H1 (cell line): Measurements from ENCODE around the gene NME7. TPM values are rescaled to one million over a fixed set of nuclear protein-coding genes. Genes with fewer than 3 reads are reported as not detected.

Experiments used
- CTCF ChIA-PET: fragments of 300-600 bp; sonication (Branson Sonifier 250); formaldehyde crosslinking; loops from one replicate; lab custom pipeline; 2021; ENCODE audit not compliant: partially characterized antibody; lab: Charles Lee
- POLR2A ChIA-PET: fragments of 300-600 bp; sonication (Branson Sonifier 250); formaldehyde crosslinking; loops from one replicate; lab custom pipeline; 2021; ENCODE audit warnings: inconsistent platforms; ENCODE audit not compliant: partially characterized antibody; lab: Charles Lee
- DNase-seq, 2 experiments: peaks; one replicate each; pipeline versions ENCODE4 v3.0.0 to v3.0.0-alpha.2; 2010 to 2022; ENCODE audit warnings: low spot score in 2 of 2, low read depth in 1 of 2, mixed read lengths in 1 of 2
- FAIRE-seq: peaks from 2 replicates; lab custom pipeline; 2011; peaks lifted over from hg19 to GRCh38; lab: Jason Lieb, UNC
- H2AFZ ChIP-seq: 2 replicates; pipeline ENCODE4 v1.8.1; 2012; ENCODE audit warnings: low read length, inconsistent platforms
- H2AK5ac ChIP-seq: 2 replicates; pipeline ENCODE4 v1.6.1; 2013; ENCODE audit warnings: low read depth, low read length
- H2BK120ac ChIP-seq: replicated peaks from 2 replicates; pipeline ENCODE3; 2013; ENCODE audit warnings: low read depth, low read length, inconsistent platforms
- H2BK12ac ChIP-seq: 2 replicates; pipeline ENCODE4 v1.6.1; 2013; ENCODE audit warnings: low read depth, low read length
- H2BK15ac ChIP-seq: 2 replicates; pipeline ENCODE4 v1.6.1; 2013; ENCODE audit warnings: low read length
- H2BK20ac ChIP-seq: 2 replicates; pipeline ENCODE4 v1.6.1; 2013; ENCODE audit warnings: low read length
- H2BK5ac ChIP-seq: 2 replicates; pipeline ENCODE4 v1.6.1; 2013; ENCODE audit warnings: low read depth, low read length
- H3K14ac ChIP-seq: 2 replicates; pipeline ENCODE4 v1.6.1; 2013; ENCODE audit warnings: inconsistent platforms; ENCODE audit not compliant: insufficient read length
- H3K18ac ChIP-seq: 2 replicates; pipeline ENCODE4 v1.6.1; 2013; ENCODE audit warnings: low read length; ENCODE audit errors: extremely low read depth
- H3K23ac ChIP-seq: 2 replicates; pipeline ENCODE4 v1.6.1; 2013; ENCODE audit warnings: inconsistent platforms; ENCODE audit not compliant: insufficient read length
- H3K23me2 ChIP-seq: 2 replicates; pipeline ENCODE4 v1.6.1; 2013; ENCODE audit warnings: low read depth, low read length
- H3K27ac ChIP-seq: 2 replicates; pipeline ENCODE4 v1.6.1; 2011; ENCODE audit warnings: low read depth, low read length, inconsistent platforms
- H3K27me3 ChIP-seq, 4 experiments: replicated peaks in 1 of 4; 1 replicate in 1 of 4; 2 replicates in 3 of 4; pipeline versions ENCODE4 v1.6.1 to v1.8.1; 2011 to 2013; ENCODE audit warnings: low read length in 3 of 4, mild to moderate bottlenecking in 3 of 4, inconsistent platforms in 2 of 4, mixed read lengths in 2 of 4, moderate library complexity in 1 of 4; ENCODE audit not compliant: control insufficient read depth in 3 of 4, insufficient read depth in 3 of 4; ENCODE audit errors: extremely low read depth in 1 of 4
- H3K36me3 ChIP-seq, 4 experiments: 2 replicates each; pipeline versions ENCODE4 v1.6.1 to v1.8.1; 2011 to 2013; ENCODE audit warnings: mild to moderate bottlenecking in 4 of 4, low read length in 3 of 4, moderate library complexity in 2 of 4, control low read depth in 1 of 4, inconsistent platforms in 1 of 4; ENCODE audit not compliant: insufficient read depth in 4 of 4, control insufficient read depth in 2 of 4
- H3K4ac ChIP-seq: replicated peaks from 2 replicates; pipeline ENCODE3; 2013; ENCODE audit warnings: low read length, low read depth, mixed read lengths, inconsistent platforms; ENCODE audit not compliant: insufficient read length
- H3K4me1 ChIP-seq, 4 experiments: replicated peaks in 1 of 4; 1 replicate in 1 of 4; 2 replicates in 3 of 4; pipeline versions ENCODE4 v1.6.1 to v1.8.1; 2011 to 2013; ENCODE audit warnings: low read length in 3 of 4, inconsistent platforms in 2 of 4, mixed read lengths in 1 of 4; ENCODE audit not compliant: insufficient read depth in 4 of 4, control insufficient read depth in 3 of 4
- H3K4me2 ChIP-seq, 2 experiments: 2 replicates each; pipeline versions ENCODE4 v1.6.1 to v1.8.1; 2011 to 2013; ENCODE audit warnings: low read depth in 2 of 2, low read length in 2 of 2, control low read depth in 1 of 2, inconsistent platforms in 1 of 2, mild to moderate bottlenecking in 1 of 2; ENCODE audit not compliant: insufficient read depth in 1 of 2
- H3K4me3 ChIP-seq, 4 experiments: fragments of 200-600, 300-600 bp in 1 of 4; sonication (generic), shearing (Covaris generic), sonication (Bioruptor Twin) in 1 of 4; 2 replicates each; pipeline versions ENCODE4 v1.5.1 to v1.8.1; 2011 to 2016; ENCODE audit warnings: low read length in 4 of 4, low read depth in 3 of 4, control low read depth in 2 of 4, inconsistent platforms in 2 of 4, mild to moderate bottlenecking in 2 of 4, mixed read lengths in 1 of 4, moderate library complexity in 1 of 4; ENCODE audit not compliant: insufficient read depth in 2 of 4; ENCODE audit errors: extremely low read depth in 1 of 4
- H3K56ac ChIP-seq: replicated peaks from 2 replicates; pipeline ENCODE3; 2013; ENCODE audit warnings: low read depth, mild to moderate bottlenecking, mixed read lengths, low read length, inconsistent platforms; ENCODE audit not compliant: insufficient read length
- H3K79me1 ChIP-seq: 2 replicates; pipeline ENCODE4 v1.6.1; 2013; ENCODE audit warnings: low read depth, low read length, control low read depth
- H3K79me2 ChIP-seq, 2 experiments: 2 replicates each; pipeline versions ENCODE4 v1.6.1 to v1.8.1; 2012 to 2013; ENCODE audit warnings: low read length in 2 of 2, mild to moderate bottlenecking in 2 of 2, inconsistent platforms in 1 of 2; ENCODE audit not compliant: insufficient read depth in 2 of 2, control insufficient read depth in 1 of 2
- H3K9ac ChIP-seq, 4 experiments: replicated peaks in 1 of 4; 1 replicate in 1 of 4; 2 replicates in 3 of 4; pipeline versions ENCODE4 v1.6.1 to v1.8.1; 2011 to 2013; ENCODE audit warnings: low read depth in 3 of 4, low read length in 3 of 4, control low read depth in 2 of 4, mild to moderate bottlenecking in 2 of 4, moderate library complexity in 2 of 4, inconsistent platforms in 1 of 4; ENCODE audit errors: extremely low read depth in 1 of 4
- H3K9me3 ChIP-seq, 2 experiments: 2 replicates each; pipeline versions ENCODE4 v1.6.1 to v1.8.1; 2012 to 2013; ENCODE audit warnings: mild to moderate bottlenecking in 2 of 2, moderate library complexity in 2 of 2, control low read depth in 1 of 2, inconsistent platforms in 1 of 2, low read depth in 1 of 2, low read length in 1 of 2, mixed read lengths in 1 of 2; ENCODE audit not compliant: insufficient read depth in 2 of 2
- H4K20me1 ChIP-seq, 2 experiments: replicated peaks in 1 of 2; 2 replicates each; pipeline versions ENCODE3 to v1.8.1; 2011 to 2013; ENCODE audit warnings: inconsistent platforms in 2 of 2, low read length in 2 of 2, mild to moderate bottlenecking in 1 of 2; ENCODE audit not compliant: insufficient read depth in 2 of 2, control insufficient read depth in 1 of 2
- H4K5ac ChIP-seq: 2 replicates; pipeline ENCODE4 v1.6.1; 2013; ENCODE audit warnings: low read length, low read depth, mixed read lengths, inconsistent platforms; ENCODE audit not compliant: insufficient read length
- H4K8ac ChIP-seq: 2 replicates; pipeline ENCODE4 v1.8.0; 2013; ENCODE audit warnings: mild to moderate bottlenecking, moderate library complexity, low read length, inconsistent platforms; ENCODE audit not compliant: insufficient read depth; ENCODE audit errors: extremely low read depth
- H4K91ac ChIP-seq: replicated peaks from 2 replicates; pipeline ENCODE3; 2013; ENCODE audit warnings: low read length, mixed read lengths, inconsistent platforms; ENCODE audit not compliant: insufficient read length
- CTBP2 ChIP-seq: IDR thresholded peaks from 2 replicates; pipeline ENCODE4 v1.7.0; 2011; ENCODE audit warnings: borderline replicate concordance, mild to moderate bottlenecking, moderate library complexity, mixed read lengths, low read length; ENCODE audit not compliant: insufficient read depth, insufficient read length
- HDAC2 ChIP-seq, 2 experiments: fragments of 300-600 bp in 1 of 2; sonication (generic) in 1 of 2; IDR thresholded peaks; 2 replicates each; pipeline ENCODE4 v1.6.1; 2011 to 2012; ENCODE audit warnings: low read depth in 2 of 2, low read length in 2 of 2, mild to moderate bottlenecking in 2 of 2, moderate library complexity in 2 of 2, borderline replicate concordance in 1 of 2, inconsistent platforms in 1 of 2
- HDAC6 ChIP-seq: IDR thresholded peaks from one replicate; pipeline ENCODE4 v1.7.1; 2012; ENCODE audit warnings: low read depth, mild to moderate bottlenecking, inconsistent platforms, low read length, moderate library complexity
- KDM5A ChIP-seq: fragments of 200-600 bp; IDR thresholded peaks from 2 replicates; pipeline ENCODE4 v1.7.1; 2012; ENCODE audit warnings: mild to moderate bottlenecking, low read length, inconsistent platforms, mixed read lengths
- POLR2A ChIP-seq, 2 experiments: IDR thresholded peaks; 1 replicate in 1 of 2; 2 replicates in 1 of 2; pipeline ENCODE4 v1.6.1; 2011; ENCODE audit warnings: low read depth in 2 of 2, low read length in 2 of 2, mild to moderate bottlenecking in 2 of 2; ENCODE audit errors: control extremely low read depth in 1 of 2
- RNF2 ChIP-seq: fragments of 200-900, 300-1000 bp; sonication (generic); IDR thresholded peaks from 2 replicates; pipeline ENCODE4 v1.7.1; 2016; ENCODE audit warnings: borderline replicate concordance, low read depth, mild to moderate bottlenecking, antibody characterized with exemption, low read length; ENCODE audit not compliant: poor library complexity, severe bottlenecking; ENCODE audit errors: missing control alignments
- SIRT6 ChIP-seq: IDR thresholded peaks from one replicate; pipeline ENCODE4 v1.7.1; 2012; ENCODE audit warnings: low read length, inconsistent platforms
- SIX5 ChIP-seq: IDR thresholded peaks from 2 replicates; pipeline ENCODE4 v1.6.1; 2011; ENCODE audit warnings: mild to moderate bottlenecking, low read depth, low read length
- SUZ12 ChIP-seq: fragments of 200-600 bp; sonication (generic); IDR thresholded peaks from 2 replicates; pipeline ENCODE4 v1.6.1; 2012; ENCODE audit warnings: mild to moderate bottlenecking, inconsistent platforms, low read length, moderate library complexity, mixed read lengths
- WGBS, 2 experiments: shearing (Covaris generic) in 1 of 2; methylation state at CpG; one replicate each; pipeline versions ENCODE4 v1.1.6 to v1.1.7; 2013 to 2015; ENCODE audit warnings: low lambda C conversion rate in 2 of 2, mixed read lengths in 2 of 2, inconsistent platforms in 1 of 2, low coverage in 1 of 2, missing lambda C conversion rate in 1 of 2; ENCODE audit not compliant: insufficient replicate concordance in 2 of 2, insufficient coverage in 1 of 2, insufficient read length in 1 of 2; ENCODE audit errors: extremely low coverage in 1 of 2, missing lambda C conversion rate in 1 of 2; 5-methylcytosine and 5-hydroxymethylcytosine counted together
- polyA plus RNA-seq, 7 experiments: library from polyadenylated mRNA; depleted of rRNA in 3 of 7; stranded (reverse) in 5 of 7; unstranded in 2 of 7; fragments of >200 nt in 5 of 7; fragments of 200-250 nt in 2 of 7; gene quantifications; 1 replicate in 5 of 7; 2 replicates in 1 of 7; 4 replicates in 1 of 7; pipeline versions ENCODE4 v1.2.1 to v1.2.3, GENCODE V29; 2011 to 2013; ENCODE audit warnings: missing spikeins in 2 of 7, mixed read lengths in 2 of 7
- total RNA-seq: library from RNA; stranded (reverse); fragmentation: NEBNext Ultra II Directional; extraction: Animal tissue kit (Norgen Biotek cat#: 25700); gene quantifications from 2 replicates; pipeline ENCODE4 v1.2.1, GENCODE V29; 2021
- TF ChIP-seq, protein P1 (sequence below): IDR thresholded peaks from 2 replicates; pipeline ENCODE4 v1.6.1; 2011; ENCODE audit warnings: low read depth, mild to moderate bottlenecking, low read length; ENCODE audit not compliant: insufficient read depth

Gene NME7
- total and polyA plus RNA-seq, 2 of the 8 experiments (the other 6 are each of a cell fraction or from before 2014, with no cell fraction given), result 11.6 to 28.5 TPM

GRCh38 chr1:169345511-169345910 lies 22.1 kb downstream of the NME7 start:
- CTCF ChIA-PET, result no interaction called here
- H3K27me3 ChIP-seq, result no peaks in the 10 kb centered on the region
- H2BK15ac ChIP-seq, result no peak overlapping the region
- no peaks in the 10 kb centered on the region for H3K36me3 ChIP-seq
- DNase-seq, result no peak
- H3K56ac ChIP-seq, result no peak overlapping the region
- H3K79me1 ChIP-seq, result no peaks in the 10 kb centered on the region
- peaks cover 0 to 2% (median 0%) of the 10 kb centered on the region in 4 experiments; a peak in 2 of 7 replicates for H3K4me1 ChIP-seq
- 93% methylated on average over 1 of the region's 1 CpG; no CpG with 5 or more reads in 1 of the 2 experiments for WGBS, 2 experiments
- H4K5ac ChIP-seq, result no peak overlapping the region
- no peak overlapping the region for H3K4ac ChIP-seq
- H3K79me2 ChIP-seq, result no peaks in the 10 kb centered on the region
- H4K8ac ChIP-seq, result no peak overlapping the region
- H3K9ac ChIP-seq, result no peak overlapping the region
- peaks cover 6 to 11% of the 10 kb centered on the region in 2 experiments; a peak in 3 of 4 replicates for H3K9me3 ChIP-seq
- no peak overlapping the region for H2BK20ac ChIP-seq
- no peak overlapping the region for H3K4me2 ChIP-seq
- no peak overlapping the region for H2AK5ac ChIP-seq
- H4K20me1 ChIP-seq, result no peaks in the 10 kb centered on the region
- no peak overlapping the region for H3K18ac ChIP-seq
- no peak overlapping the region for H2AFZ ChIP-seq
- H3K23me2 ChIP-seq, result no peaks in the 10 kb centered on the region
- no peak overlapping the region for H3K23ac ChIP-seq
- TF ChIP-seq CTBP2 (no peak), SUZ12 (no peak), SIX5 (no peak), HDAC2 (IDR thresholded peaks at IDR 0.05; ENCODE audit: borderline replicate concordance in 1 of 2, low read depth in 2 of 2, low read length in 2 of 2) (no peak), POLR2A (IDR thresholded peaks at IDR 0.05; ENCODE audit: control extremely low read depth in 1 of 2, low read depth in 2 of 2, low read length in 2 of 2) (no peak), RNF2 (no peak), SIRT6 (no peak), HDAC6 (no peak), KDM5A (no peak)
- TF ChIP-seq, protein P1, sequence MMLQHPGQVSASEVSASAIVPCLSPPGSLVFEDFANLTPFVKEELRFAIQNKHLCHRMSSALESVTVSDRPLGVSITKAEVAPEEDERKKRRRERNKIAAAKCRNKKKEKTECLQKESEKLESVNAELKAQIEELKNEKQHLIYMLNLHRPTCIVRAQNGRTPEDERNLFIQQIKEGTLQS, result no peak
- no peak overlapping the region for H3K27ac ChIP-seq
- H2BK120ac ChIP-seq, result no peak overlapping the region
- no peak overlapping the region for H2BK12ac ChIP-seq
- POLR2A ChIA-PET, result no interaction called here
- H3K4me3 ChIP-seq, result no peak overlapping the region
- no peak overlapping the region for H4K91ac ChIP-seq
- no peak for FAIRE-seq
- no peak overlapping the region for H3K14ac ChIP-seq
- H2BK5ac ChIP-seq, result no peak overlapping the region
